COR-L47 (cell line): ENCODE measurements around the gene SPI1.
A peak's percentile ranks its signal among the peaks of the same experiment; 100 is the strongest.

Experiments used
- DNase-seq: peaks from one replicate; lab custom pipeline; 2025; lab: John Stamatoyannopoulos, UW

SPI1 gene

DNA sequence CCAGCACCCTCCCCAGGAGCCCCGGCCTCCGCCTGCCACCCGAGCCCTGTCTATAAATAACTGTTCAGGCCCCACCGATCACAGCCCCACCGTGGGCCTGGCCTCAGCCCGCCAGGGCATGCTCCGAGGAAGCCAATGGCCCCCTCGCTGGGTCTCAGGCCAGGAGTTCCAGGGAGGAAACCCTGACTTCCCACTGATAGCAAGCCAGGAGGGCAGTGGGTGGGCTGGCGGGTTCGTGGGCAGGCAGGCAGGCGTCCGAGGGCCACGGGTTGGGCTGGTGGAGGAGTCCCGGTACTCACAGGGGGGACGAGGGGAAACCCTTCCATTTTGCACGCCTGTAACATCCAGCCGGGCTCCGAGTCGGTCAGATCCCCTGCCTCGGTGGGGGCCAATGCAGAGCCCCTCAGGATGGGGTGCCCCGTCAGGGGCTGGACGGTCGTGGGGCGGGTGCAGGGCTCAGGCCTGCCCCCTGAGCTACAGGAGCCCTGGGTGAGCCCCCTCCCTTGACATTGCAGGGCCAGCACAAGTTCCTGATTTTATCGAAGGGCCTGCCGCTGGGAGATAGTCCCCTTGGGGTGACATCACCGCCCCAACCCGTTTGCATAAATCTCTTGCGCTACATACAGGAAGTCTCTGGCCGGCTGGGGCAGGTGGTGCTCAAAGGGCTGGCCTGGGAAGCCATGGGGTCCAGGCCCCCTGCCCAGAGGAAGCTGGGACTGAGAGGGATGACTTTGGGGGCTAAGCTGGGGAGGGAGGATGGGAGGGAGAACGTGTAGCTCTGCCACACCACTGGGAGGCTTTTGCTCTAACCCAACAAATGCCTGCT, at the start of gene SPI1:
SPI1 (minus strand) TSS at position 538 of the 826 bp plus-strand sequence; CDS start at position 344, 194 bp downstream.
- DNase-seq = no peak

- peak; percentile 98 for DNase-seq
These were observed 48.0 kb upstream of the SPI1 start, which contains the start of gene PSMC3 for GRCh38 chr11:47426062-47426956. Gene PSMC3, minus strand, starts transcription at chr11:47426439. Its CDS starts 160 bp downstream, at chr11:47426279.

GRCh38 chr11:47425611-47426010, 47.3 kb upstream of the SPI1 start:
- DNase-seq = no peak

DNA sequence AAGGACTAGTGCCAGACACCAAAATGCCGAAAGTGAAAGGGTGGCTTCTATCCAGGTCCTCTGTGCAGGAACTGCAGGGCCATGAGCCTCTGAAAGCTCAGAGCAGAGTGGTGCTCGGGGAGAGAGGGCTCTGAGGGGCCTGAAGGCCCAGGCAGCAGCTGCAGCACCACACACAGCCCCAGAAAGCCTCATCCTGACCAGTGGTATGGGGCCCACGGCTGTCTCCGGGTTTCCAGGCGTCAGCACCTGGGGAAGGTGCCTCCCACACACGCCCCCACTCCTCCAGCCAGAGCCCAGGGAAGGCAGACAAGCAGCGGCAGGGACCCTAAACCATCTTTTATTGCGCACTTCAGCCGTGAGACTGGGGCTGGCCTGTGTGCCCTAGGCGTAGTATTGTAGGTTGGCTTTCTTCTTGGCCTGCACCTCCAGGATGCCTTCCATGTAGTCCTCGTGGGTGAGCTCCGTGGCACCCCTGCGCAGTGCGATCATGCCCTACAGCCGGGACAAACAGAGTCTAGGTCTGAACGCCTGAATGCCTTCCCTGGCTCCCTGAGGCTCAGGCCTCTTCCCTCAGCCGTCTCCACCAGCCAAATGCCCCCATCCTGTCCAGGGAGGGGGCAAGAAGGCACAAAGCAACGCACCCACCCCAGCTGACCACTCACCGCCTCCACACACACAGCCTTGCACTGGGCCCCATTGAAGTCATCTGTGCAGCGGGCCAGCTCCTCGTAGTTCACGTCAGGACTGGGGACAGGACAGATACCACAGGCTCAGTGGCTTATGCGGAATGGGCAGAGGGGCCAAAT, 40.3 kb upstream of the SPI1 start:
- no peak for DNase-seq

DNA sequence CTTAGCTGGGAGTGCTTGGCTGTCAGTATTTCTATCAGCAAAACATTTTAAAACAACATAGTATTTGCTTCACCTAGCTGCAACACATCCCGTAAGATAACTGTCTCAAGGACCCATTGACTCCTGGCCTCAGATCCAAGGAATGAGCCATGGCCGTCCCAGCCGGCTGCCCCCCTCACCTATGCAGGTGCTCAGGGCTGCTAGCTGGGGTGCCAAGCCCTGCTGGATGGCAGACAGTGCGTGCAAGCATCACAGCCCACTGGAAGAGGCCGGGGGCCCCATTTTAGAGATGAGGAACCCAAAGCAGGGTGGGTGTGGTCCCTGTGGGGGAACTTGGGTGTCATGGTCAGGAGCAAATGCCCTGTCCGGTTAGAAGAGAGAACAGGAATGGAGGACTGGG, 39.4 kb upstream of the SPI1 start:
- no peak for DNase-seq

GRCh38 chr11:47415949-47416472, 37.7 kb upstream of the SPI1 start:
- DNase-seq = no peak

DNA sequence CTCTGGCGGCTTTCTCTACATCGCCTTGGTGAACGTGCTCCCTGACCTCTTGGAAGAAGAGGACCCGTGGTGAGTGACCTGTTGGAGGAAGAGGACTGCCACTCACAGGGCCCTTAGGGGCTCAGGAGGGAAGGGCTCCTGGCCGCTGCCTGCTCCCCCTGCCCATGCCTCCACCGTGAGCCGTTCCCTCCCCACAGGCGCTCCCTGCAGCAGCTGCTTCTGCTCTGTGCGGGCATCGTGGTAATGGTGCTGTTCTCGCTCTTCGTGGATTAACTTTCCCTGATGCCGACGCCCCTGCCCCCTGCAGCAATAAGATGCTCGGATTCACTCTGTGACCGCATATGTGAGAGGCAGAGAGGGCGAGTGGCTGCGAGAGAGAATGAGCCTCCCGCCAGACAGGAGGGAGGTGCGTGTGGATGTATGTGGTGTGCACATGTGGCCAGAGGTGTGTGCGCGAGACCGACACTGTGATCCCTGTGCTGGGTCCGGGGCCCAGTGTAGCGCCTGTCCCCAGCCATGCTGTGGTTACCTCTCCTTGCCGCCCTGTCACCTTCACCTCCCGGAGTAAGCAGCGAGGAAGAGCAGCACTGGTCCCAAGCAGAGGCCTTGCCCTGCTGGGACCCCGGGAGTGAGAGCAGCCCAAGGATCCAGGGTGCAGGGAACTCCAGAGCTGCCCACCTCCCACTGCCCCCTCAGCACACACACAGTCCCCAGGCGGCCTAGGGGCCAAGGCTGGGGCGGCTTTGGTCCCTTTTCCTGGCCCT, 36.9 kb upstream of the SPI1 start:
- DNase-seq = no peak

DNA sequence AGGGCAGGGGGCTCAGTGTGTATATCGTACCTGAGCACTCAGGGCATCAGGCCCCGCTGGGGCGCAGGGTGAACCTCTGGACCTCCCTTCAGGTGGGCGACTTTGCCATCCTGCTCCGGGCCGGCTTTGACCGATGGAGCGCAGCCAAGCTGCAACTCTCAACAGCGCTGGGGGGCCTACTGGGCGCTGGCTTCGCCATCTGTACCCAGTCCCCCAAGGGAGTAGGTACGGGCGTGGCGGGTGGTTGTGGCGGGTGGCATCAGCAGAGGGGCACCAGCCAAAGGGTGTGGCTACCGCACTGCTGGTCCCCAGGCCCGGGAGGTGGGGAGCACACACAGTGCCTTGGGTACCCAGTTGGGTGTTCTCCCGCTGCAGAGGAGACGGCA, 36.3 kb upstream of the SPI1 start:
- DNase-seq = no peak

- no peak for DNase-seq
These were observed 35.7 kb upstream of the SPI1 start for GRCh38 chr11:47413908-47414684.

DNA sequence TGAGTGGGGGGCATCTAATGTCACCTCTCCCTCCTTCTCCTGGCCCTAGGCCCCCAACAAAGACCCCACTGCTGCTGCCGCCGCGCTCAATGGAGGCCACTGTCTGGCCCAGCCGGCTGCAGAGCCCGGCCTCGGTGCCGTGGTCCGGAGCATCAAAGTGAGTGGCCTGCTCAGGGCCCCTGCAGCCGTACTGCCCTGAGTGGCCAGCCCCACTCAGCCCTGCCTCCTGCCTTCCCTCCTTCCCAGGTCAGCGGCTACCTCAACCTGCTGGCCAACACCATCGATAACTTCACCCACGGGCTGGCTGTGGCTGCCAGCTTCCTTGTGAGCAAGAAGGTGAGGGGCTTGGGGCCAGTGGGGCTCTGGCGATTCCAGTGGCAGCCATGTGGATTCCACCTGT, 35.0 kb upstream of the SPI1 start:
- no peak for DNase-seq

GRCh38 chr11:47411884-47412746, 33.8 kb upstream of the SPI1 start:
- no peak for DNase-seq

DNA sequence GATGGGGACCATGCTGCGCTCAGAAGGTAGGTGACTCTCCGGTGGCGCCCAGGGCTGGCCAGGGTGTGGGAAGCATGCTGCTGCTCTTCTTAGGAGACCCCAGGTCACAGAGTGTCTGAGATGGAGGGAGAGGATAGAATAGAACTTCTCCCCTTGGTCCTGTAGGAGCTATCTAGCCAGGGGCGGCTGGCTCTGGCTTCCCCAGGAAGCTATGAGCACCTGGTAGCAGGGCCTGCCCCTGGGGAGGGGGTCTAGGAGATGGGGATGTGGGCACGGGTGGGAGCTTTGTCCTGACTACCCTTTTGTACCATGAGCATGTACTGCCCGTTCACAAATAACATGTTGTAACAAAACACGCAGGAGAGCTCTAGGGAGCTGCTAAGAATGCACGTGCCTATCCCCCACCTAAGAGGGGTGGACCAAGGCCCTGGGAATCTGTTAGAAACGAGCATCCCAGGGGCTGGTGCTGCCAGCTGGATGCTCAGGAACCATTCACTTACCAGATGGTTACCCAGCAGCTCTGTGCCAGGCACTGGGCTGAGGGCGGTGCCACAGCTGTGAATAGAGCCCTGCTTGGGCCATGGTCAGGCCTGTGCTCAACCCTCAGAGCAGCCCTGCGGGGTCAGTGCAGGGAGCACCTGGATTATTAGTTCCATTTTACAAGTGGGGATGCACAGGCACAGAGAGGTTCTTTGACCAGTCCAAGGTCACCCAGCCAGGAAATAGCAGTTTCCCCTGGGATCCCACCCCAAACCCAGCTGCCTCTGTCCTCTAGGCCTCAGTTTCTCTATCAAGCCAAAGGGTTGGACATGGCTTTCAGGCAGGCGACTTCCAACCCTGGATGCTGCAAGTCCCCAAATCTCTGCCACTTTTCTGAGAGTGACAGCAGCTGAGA, 32.3 kb upstream of the SPI1 start:
- no peak for DNase-seq

DNA sequence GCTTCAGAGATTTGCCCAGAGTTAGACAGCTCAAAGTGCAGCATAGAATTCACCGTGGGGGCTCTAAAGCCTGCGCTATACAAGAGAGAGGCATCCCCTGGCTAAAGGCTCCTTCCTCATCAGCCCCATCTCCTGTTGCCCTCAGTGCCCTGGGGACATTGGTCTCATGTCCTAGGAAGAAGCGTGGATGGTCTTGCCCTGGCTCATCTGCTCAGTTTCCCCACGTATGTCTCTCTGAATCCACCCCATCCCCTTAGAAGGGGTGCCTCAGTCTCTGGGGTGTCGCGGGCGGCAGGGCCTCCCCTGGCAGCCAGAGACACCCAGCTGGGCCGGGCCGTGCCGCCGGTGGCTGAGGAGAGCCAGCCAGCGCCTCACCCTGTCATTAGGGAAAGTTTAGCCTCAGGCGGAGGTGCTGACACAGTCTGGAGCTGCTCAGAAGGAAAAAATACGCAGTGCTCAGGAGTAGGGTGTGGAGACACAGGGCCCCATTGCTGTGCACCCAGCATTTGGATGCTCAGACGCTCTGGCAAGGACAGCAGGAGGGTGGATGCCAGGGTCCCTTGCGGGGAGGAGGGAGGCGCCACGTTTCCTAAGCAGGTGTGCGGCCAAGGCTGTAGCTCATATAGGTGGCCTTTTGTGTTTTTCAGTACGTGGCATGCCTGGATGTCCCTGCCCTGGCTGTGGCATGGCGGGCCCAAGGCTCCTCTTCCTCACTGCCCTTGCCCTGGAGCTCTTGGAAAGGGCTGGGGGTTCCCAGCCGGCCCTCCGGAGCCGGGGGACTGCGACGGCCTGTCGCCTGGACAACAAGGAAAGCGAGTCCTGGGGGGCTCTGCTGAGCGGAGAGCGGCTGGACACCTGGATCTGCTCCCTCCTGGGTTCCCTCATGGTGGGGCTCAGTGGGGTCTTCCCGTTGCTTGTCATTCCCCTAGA, 31.4 kb upstream of the SPI1 start:
- DNase-seq = no peak

GRCh38 chr11:47408598-47409439, 30.5 kb upstream of the SPI1 start:
- no peak for DNase-seq

GRCh38 chr11:47407746-47408590, 29.6 kb upstream of the SPI1 start, which contains the start of gene SLC39A13:
Gene SLC39A13, plus strand, starts transcription at chr11:47408590. Its CDS starts 1,505 bp downstream, at chr11:47410095.
- DNase-seq = peak; percentile 94
